ENCODE measurements around the gene C10orf53. TPM values are rescaled to one million over a fixed set of nuclear protein-coding genes. Genes with fewer than 3 reads are reported as not detected.
"Not testable (repeated sequence)": the region's sequence is repeated elsewhere in the genome, so short reads cannot be mapped to it uniquely, and the experiment has no call there.

Gene C10orf53
- total RNA-seq, 3 donors from 2014 or later = not detected

- no peak for DNase-seq
- no peaks in the 10 kb centered on the region for H3K4me1 Mint-ChIP-seq (ENCODE audit: low read depth)
- no peak overlapping the region for H3K4me3 Mint-ChIP-seq
- peaks cover 16% of the 10 kb centered on the region for H3K9me3 Mint-ChIP-seq
- ATAC-seq = no peak
- H3K27me3 Mint-ChIP-seq (ENCODE audit: low read depth) = no peaks in the 10 kb centered on the region
- H3K36me3 Mint-ChIP-seq (ENCODE audit: insufficient read depth) = no peaks in the 10 kb centered on the region
These were observed 17.2 kb upstream of the C10orf53 start for GRCh38 chr10:49662169-49662830.

DNA sequence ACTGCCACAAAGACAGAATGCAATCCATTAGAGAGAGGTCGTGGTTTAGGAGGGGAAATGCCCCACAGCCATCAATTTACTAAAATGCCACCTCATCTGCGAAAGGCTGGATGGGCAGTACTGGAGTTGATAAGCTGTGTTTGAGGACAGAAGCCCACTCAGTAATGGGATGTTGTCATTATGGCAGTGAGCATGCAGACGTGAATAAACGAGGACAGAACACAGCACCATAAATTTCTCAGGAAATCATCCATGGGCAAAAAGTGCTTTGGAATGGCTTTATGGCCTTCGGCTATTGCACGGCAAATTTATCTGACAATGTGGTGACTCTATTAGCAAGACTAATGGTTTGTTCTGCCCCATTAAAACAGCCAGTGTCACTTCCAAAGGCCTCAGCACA, 15.9 kb upstream of the C10orf53 start:
- Mint-ChIP-seq H3K4me1 (ENCODE audit: low read depth) (no peaks in the 10 kb centered on the region), H3K27me3 (ENCODE audit: low read depth) (no peaks in the 10 kb centered on the region), H3K4me3 (no peak overlapping the region), H3K36me3 (ENCODE audit: insufficient read depth) (no peaks in the 10 kb centered on the region), H3K9me3 (peaks cover 15% of the 10 kb centered on the region)
- ATAC-seq (no peak), DNase-seq (no peak)

DNA sequence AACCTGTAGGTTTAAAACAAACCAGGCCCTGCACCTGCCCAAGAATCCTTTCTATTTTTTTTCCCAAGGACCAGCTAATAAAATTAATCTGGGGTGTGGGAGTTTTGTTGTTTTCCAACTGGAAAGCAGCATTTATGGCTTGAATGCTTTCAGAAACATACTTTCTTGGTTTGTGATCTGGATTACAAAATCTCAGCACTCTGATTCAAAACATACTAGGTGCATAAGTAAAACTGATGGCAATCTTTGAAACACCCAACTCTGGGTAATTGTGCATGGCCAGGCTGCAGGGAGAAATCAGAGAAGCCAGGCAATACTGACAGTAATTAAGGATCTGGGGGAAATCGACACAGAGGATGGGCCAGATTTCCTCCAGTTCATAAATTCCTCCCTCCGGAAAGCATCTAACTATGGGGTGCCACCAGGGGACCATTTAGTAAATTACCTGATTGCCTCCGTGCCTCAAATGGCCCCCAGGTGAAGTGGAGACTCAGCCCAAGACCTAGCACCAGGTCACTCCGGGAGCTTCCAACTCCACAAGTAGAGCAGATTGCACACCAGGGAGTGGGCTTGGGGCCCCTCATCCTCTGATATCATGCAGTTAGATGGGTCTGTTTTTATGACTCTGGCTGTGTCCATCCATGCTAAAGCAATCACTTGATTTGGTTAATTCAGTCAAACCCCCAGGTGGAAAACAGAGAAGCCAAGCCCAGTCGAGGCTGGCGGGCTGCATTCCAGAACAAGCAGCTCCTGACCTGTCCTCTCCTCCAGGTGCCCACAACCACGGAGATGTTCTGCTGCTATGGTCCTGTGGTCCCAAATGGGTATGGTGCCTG, 15.2 kb upstream of the C10orf53 start:
- Mint-ChIP-seq H3K36me3 (ENCODE audit: insufficient read depth) (no peaks in the 10 kb centered on the region), H3K9me3 (peaks cover 8% of the 10 kb centered on the region), H3K4me3 (no peak overlapping the region), H3K27me3 (ENCODE audit: low read depth) (no peaks in the 10 kb centered on the region), H3K4me1 (ENCODE audit: low read depth) (no peaks in the 10 kb centered on the region)
- no peak for ATAC-seq
- no peak for DNase-seq

GRCh38 chr10:49664842-49665355, 14.6 kb upstream of the C10orf53 start:
- ATAC-seq = no peak
- H3K27me3 Mint-ChIP-seq (ENCODE audit: low read depth) = no peaks in the 10 kb centered on the region
- no peaks in the 10 kb centered on the region for H3K4me1 Mint-ChIP-seq (ENCODE audit: low read depth)
- peaks cover 4% of the 10 kb centered on the region for H3K9me3 Mint-ChIP-seq
- no peaks in the 10 kb centered on the region for H3K36me3 Mint-ChIP-seq (ENCODE audit: insufficient read depth)
- no peak for DNase-seq
- no peak overlapping the region for H3K4me3 Mint-ChIP-seq

GRCh38 chr10:49666054-49666615, 13.3 kb upstream of the C10orf53 start:
- Mint-ChIP-seq H3K4me3 (no peak overlapping the region), H3K36me3 (ENCODE audit: insufficient read depth) (no peaks in the 10 kb centered on the region), H3K9me3 (no peaks in the 10 kb centered on the region), H3K4me1 (ENCODE audit: low read depth) (no peaks in the 10 kb centered on the region), H3K27me3 (ENCODE audit: low read depth) (peaks cover under 1% of the 10 kb centered on the region)
- ATAC-seq (no peak), DNase-seq (no peak)

DNA sequence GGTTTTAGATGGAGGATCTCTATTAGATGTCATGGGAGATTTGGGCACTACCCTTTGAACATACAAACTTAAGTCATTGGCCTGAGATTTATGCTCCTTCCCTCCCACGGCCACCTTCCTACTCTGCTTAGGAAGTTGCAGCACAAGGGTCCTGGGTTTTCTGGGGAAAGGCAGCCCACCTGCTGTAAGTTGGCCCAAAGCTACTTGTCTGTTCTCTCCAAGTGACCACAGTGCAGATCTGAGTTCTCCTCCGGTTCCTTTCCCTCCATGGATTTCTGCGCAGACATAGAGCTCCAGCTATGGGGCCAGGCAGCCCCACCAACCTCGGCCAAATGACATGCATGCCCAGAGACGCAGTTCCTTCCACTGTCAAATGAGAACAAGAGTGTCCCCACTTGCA, 12.8 kb upstream of the C10orf53 start:
- Mint-ChIP-seq H3K4me1 (ENCODE audit: low read depth) (no peaks in the 10 kb centered on the region), H3K9me3 (no peaks in the 10 kb centered on the region)

GRCh38 chr10:49667991-49668390, 11.5 kb upstream of the C10orf53 start:
- Mint-ChIP-seq H3K4me3 (no peak overlapping the region), H3K36me3 (ENCODE audit: insufficient read depth) (no peaks in the 10 kb centered on the region), H3K4me1 (ENCODE audit: low read depth) (no peaks in the 10 kb centered on the region), H3K27me3 (ENCODE audit: low read depth) (peaks cover 8% of the 10 kb centered on the region), H3K9me3 (no peaks in the 10 kb centered on the region)
- ATAC-seq (no peak), DNase-seq (no peak)

More for the DNA sequence above, 12.8 kb upstream of the C10orf53 start:
- H3K4me3 Mint-ChIP-seq = no peak overlapping the region
- DNase-seq (no peak), ATAC-seq (no peak)
- peaks cover 3% of the 10 kb centered on the region for H3K27me3 Mint-ChIP-seq (ENCODE audit: low read depth)
- H3K36me3 Mint-ChIP-seq (ENCODE audit: insufficient read depth) = no peaks in the 10 kb centered on the region

GRCh38 chr10:49668684-49669083, 10.8 kb upstream of the C10orf53 start:
- Mint-ChIP-seq H3K4me3 (no peak overlapping the region), H3K9me3 (no peaks in the 10 kb centered on the region), H3K27me3 (ENCODE audit: low read depth) (peaks cover 13% of the 10 kb centered on the region), H3K4me1 (ENCODE audit: low read depth) (no peaks in the 10 kb centered on the region), H3K36me3 (ENCODE audit: insufficient read depth) (no peaks in the 10 kb centered on the region)
- DNase-seq = no peak
- no peak for ATAC-seq

DNA sequence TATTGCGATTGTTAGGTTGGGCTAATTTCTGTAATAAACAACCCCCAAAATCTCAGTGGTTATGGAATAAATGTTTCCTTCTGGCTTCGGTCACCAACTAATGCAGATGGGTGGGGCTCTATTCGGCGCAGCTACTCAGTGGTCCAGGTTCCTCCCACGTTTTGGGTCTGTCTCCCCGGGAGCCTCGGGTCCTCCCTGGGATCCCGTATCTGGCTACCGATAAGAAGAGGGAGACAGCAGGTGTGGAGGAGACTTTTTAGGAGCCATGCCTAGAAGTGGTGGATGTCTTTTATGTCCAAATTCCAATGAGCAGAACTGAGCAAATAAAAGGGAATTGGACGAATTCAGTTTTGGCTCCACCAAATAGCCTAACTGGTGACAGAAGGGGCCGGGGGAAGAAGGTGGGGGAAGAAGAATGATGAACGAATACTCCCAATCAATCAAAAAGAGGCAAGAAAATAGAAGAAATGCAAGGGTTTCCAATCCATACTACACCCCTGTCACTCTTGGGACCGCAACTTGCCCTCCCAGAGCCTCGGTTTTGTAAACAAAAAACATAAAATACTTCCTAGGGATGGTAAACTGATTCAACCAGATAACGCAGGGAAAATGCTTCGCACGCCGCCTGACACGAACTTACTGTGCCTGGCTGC, 498 bp upstream of the C10orf53 start:
- H3K27me3 Mint-ChIP-seq (ENCODE audit: low read depth) = peaks cover 29% of the 10 kb centered on the region
- H3K4me3 Mint-ChIP-seq = no peak overlapping the region
- H3K9me3 Mint-ChIP-seq = peaks cover 24% of the 10 kb centered on the region
- DNase-seq (no peak), ATAC-seq (no peak)
- peaks cover 3% of the 10 kb centered on the region for H3K36me3 Mint-ChIP-seq (ENCODE audit: insufficient read depth)
- peaks cover 1% of the 10 kb centered on the region for H3K4me1 Mint-ChIP-seq (ENCODE audit: low read depth)

DNA sequence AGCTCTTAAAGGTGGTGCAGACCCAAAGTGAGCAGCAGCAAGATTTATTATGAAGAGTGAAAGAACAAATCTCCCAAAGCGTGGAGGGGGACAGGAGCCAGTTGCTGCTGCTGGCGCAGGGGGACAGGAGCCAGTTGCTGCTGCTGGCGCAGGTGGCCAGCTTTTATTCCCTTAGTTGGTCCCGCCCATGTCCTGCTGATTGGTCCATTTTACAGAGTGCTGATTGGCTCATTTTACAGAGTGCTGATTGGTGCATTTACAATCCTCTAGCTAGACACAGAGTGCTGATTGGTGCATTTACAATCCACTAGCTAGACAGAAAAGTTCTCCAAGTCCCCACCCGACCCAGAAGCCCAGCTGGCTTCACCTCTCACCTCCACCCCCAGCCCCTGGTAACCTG, 3.0 kb downstream of the C10orf53 start:
- H3K36me3 Mint-ChIP-seq (ENCODE audit: insufficient read depth); ATAC-seq; H3K4me3 Mint-ChIP-seq; DNase-seq; H3K4me1 Mint-ChIP-seq (ENCODE audit: low read depth): not testable (repeated sequence)
- Mint-ChIP-seq H3K27me3 (ENCODE audit: low read depth) (peaks cover 33% of the 10 kb centered on the region), H3K9me3 (peaks cover 31% of the 10 kb centered on the region)

DNA sequence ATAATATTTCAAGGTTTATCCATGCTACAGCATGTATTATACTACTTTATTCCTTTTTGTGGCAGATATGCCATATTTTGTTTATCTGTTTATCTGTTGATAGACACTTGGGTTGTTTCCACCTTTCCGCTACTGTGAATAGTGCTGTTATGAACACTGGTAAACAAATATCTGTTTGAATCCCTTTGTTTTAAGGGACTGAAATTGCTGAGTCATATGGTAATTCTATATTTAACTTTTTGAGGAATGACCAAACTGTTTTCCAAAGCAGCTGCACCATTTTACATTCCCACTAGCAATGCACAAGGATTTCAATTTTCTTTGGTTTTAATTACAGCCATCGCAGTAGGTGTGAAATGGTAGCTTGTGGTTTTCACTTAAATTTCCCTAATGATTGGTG, 3.4 kb downstream of the C10orf53 start:
- no peak for DNase-seq
- no peak overlapping the region for H3K4me3 Mint-ChIP-seq
- peaks cover 3% of the 10 kb centered on the region for H3K36me3 Mint-ChIP-seq (ENCODE audit: insufficient read depth)
- no peak for ATAC-seq
- H3K27me3 Mint-ChIP-seq (ENCODE audit: low read depth) = peaks cover 35% of the 10 kb centered on the region
- H3K4me1 Mint-ChIP-seq (ENCODE audit: low read depth) = peaks cover 1% of the 10 kb centered on the region
- peaks cover 31% of the 10 kb centered on the region for H3K9me3 Mint-ChIP-seq

DNA sequence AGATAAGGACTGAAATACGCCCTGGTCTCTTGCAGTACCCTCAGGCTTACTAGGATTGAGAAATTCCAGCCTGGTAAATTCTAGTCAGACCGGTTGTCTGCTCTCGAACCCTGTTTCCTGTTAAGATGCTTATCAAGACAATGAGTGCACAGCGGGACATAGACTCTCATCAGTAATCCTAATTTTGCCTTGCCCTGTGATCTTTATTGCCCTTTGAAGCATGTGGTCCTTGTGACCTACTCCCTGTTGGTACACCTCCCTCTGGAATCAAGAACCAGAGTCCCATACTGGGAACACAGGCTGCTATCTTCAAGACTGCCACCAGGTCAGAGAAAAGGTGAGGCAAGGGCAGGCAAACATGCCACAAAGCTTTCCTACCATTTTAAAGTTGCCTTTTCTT, 7.2 kb downstream of the C10orf53 start:
- Mint-ChIP-seq H3K9me3 (peaks cover 18% of the 10 kb centered on the region), H3K4me1 (ENCODE audit: low read depth) (no peaks in the 10 kb centered on the region), H3K36me3 (ENCODE audit: insufficient read depth) (no peaks in the 10 kb centered on the region), H3K27me3 (ENCODE audit: low read depth) (peaks cover 50% of the 10 kb centered on the region), H3K4me3 (no peak overlapping the region)
- no peak for ATAC-seq
- no peak for DNase-seq

GRCh38 chr10:49688261-49688846, 8.9 kb downstream of the C10orf53 start:
- Mint-ChIP-seq H3K36me3 (ENCODE audit: insufficient read depth) (no peaks in the 10 kb centered on the region), H3K9me3 (peaks cover 8% of the 10 kb centered on the region), H3K27me3 (ENCODE audit: low read depth) (peaks cover 60% of the 10 kb centered on the region), H3K4me1 (ENCODE audit: low read depth) (no peaks in the 10 kb centered on the region), H3K4me3 (no peak overlapping the region)
- DNase-seq (no peak), ATAC-seq (no peak)

DNA sequence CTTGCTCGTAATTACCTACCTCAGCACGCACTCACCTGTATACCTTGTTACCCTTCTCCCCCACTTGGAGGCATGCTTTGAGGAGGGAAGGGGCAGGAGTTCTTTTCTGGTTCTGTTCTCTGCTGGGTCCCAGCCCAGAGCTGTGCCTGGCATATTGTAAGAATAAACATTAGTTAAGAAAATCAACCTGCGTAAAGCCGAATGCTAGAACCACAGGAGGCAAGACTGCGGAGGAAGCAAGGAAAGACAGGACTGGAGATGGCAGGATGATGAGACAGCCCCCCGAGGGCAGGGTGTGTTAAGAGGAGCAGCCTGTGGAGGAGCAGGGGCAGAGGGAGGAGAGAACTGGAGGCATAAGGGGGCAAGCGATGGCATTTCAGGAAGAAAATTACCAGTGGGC, 9.5 kb downstream of the C10orf53 start:
- DNase-seq = no peak
- H3K36me3 Mint-ChIP-seq (ENCODE audit: insufficient read depth) = no peaks in the 10 kb centered on the region
- peaks cover 8% of the 10 kb centered on the region for H3K9me3 Mint-ChIP-seq
- H3K4me3 Mint-ChIP-seq = no peak overlapping the region
- peaks cover 60% of the 10 kb centered on the region for H3K27me3 Mint-ChIP-seq (ENCODE audit: low read depth)
- no peak for ATAC-seq
- H3K4me1 Mint-ChIP-seq (ENCODE audit: low read depth) = no peaks in the 10 kb centered on the region

Data from activated T-cell treated with anti-CD3 and anti-CD28 coated beads, Interleukin-2, amount 50 U/mL, for 4 hours (primary cell).